Ascending aorta (tissue), 2 donors: ENCODE data around the gene ADGRL3. TPM values are rescaled to one million over a fixed set of nuclear protein-coding genes. Genes with fewer than 3 reads are reported as not detected.

Experiments
- DNase-seq, 2 donors: peaks; one replicate each; pipeline ENCODE4 v3.0.0-alpha.2; 2019; ENCODE audit warnings: low spot score in 2 of 2
- H3K27ac ChIP-seq, 2 donors: fragments of 200-600 bp; sonication (generic); one replicate each; pipeline ENCODE4 v1.5.1; 2016 to 2017; ENCODE audit warnings: mild to moderate bottlenecking in 1 of 2
- H3K27me3 ChIP-seq: fragments of 200-600 bp; sonication (generic); one replicate; pipeline ENCODE4 v1.5.1; 2017
- H3K36me3 ChIP-seq, 2 donors: fragments of 200-600 bp; sonication (generic); one replicate each; pipeline ENCODE4 v1.5.1; 2016
- H3K4me1 ChIP-seq, 2 donors: fragments of 200-600 bp; sonication (generic); one replicate each; pipeline ENCODE4 v1.5.1; 2016 to 2017; ENCODE audit warnings: mild to moderate bottlenecking in 1 of 2
- H3K4me3 ChIP-seq, 2 donors: fragments of 200-600 bp; sonication (generic); one replicate each; pipeline ENCODE4 v1.5.1; 2016 to 2017; ENCODE audit warnings: mild to moderate bottlenecking in 1 of 2
- H3K9me3 ChIP-seq, 2 donors: fragments of 200-600 bp; sonication (generic); one replicate each; pipeline ENCODE4 v1.5.1; 2016
- CTCF ChIP-seq, 3 experiments: fragments of 200-600 bp in 2 of 3; fragments of 450-650 bp in 1 of 3; sonication (generic) in 2 of 3; IDR thresholded peaks; one replicate each; pipeline ENCODE4 v1.5.1; 2016 to 2019; ENCODE audit warnings: antibody characterized with exemption in 3 of 3, mild to moderate bottlenecking in 1 of 3, moderate library complexity in 1 of 3
- intact Hi-C: fragments of 100-400 bp; cut with DNase I; formaldehyde crosslinking; loops from one replicate; pipeline ENCODE4 v1.15.1; 2023
- total RNA-seq: library from RNA; depleted of rRNA; stranded (reverse); fragments of >200 nt; gene quantifications from one replicate; pipeline ENCODE4 v1.1.0, GENCODE V29; 2016

ADGRL3 gene
- total RNA-seq, 1 donor from 2014 or later: 22.2 TPM

- intact Hi-C loops: no loop called here
- no peaks in the 10 kb centered on the region for H3K9me3 ChIP-seq
- no peak overlapping the region for H3K27ac ChIP-seq
- DNase-seq: no peak
- H3K4me1 ChIP-seq: peaks cover 0 to 4% of the 10 kb centered on the region in 2 donors
- no peak for TF ChIP-seq CTCF (IDR thresholded peaks at IDR 0.05)
- no peak overlapping the region for H3K4me3 ChIP-seq
- H3K36me3 ChIP-seq: no peaks in the 10 kb centered on the region
- no peaks in the 10 kb centered on the region for H3K27me3 ChIP-seq
These were observed 240.2 kb downstream of the ADGRL3 start for GRCh38 chr4:61440321-61440720.

- TF ChIP-seq CTCF (IDR thresholded peaks at IDR 0.05): no peak
- H3K27ac ChIP-seq: no peak overlapping the region
- H3K36me3 ChIP-seq: no peaks in the 10 kb centered on the region
- intact Hi-C loops: no loop called here
- H3K9me3 ChIP-seq: no peaks in the 10 kb centered on the region
- no peak overlapping the region for H3K4me3 ChIP-seq
- no peak for DNase-seq
- no peaks in the 10 kb centered on the region for H3K27me3 ChIP-seq
- peaks cover 0 to 5% of the 10 kb centered on the region in 2 donors for H3K4me1 ChIP-seq
These were observed 242.8 kb downstream of the ADGRL3 start for GRCh38 chr4:61442936-61443335.

GRCh38 chr4:61443813-61444510 is 243.8 kb downstream of the ADGRL3 start:
- intact Hi-C loops: no loop called here
- no peak overlapping the region for H3K4me3 ChIP-seq
- H3K9me3 ChIP-seq: no peaks in the 10 kb centered on the region
- no peak overlapping the region for H3K27ac ChIP-seq
- H3K4me1 ChIP-seq: peaks cover 0 to 5% of the 10 kb centered on the region in 2 donors
- TF ChIP-seq CTCF (IDR thresholded peaks at IDR 0.05): no peak
- H3K36me3 ChIP-seq: no peaks in the 10 kb centered on the region
- no peaks in the 10 kb centered on the region for H3K27me3 ChIP-seq
- DNase-seq: no peak

- intact Hi-C loops: no loop called here
- DNase-seq: no peak
- Histone ChIP-seq H3K4me1 (peaks cover 0 to 5% of the 10 kb centered on the region in 2 donors), H3K9me3 (no peaks in the 10 kb centered on the region), H3K27me3 (no peaks in the 10 kb centered on the region), H3K27ac (no peak overlapping the region), H3K36me3 (no peaks in the 10 kb centered on the region), H3K4me3 (no peak overlapping the region)
- TF ChIP-seq CTCF (IDR thresholded peaks at IDR 0.05): no peak
These were observed 245.4 kb downstream of the ADGRL3 start for GRCh38 chr4:61445374-61446063.

- no peak for DNase-seq
- no peaks in the 10 kb centered on the region for H3K9me3 ChIP-seq
- intact Hi-C loops: no loop called here
- no peaks in the 10 kb centered on the region for H3K27me3 ChIP-seq
- H3K4me3 ChIP-seq: no peak overlapping the region
- H3K4me1 ChIP-seq: peaks cover 0 to 5% of the 10 kb centered on the region in 2 donors
- H3K27ac ChIP-seq: no peak overlapping the region
- no peaks in the 10 kb centered on the region for H3K36me3 ChIP-seq
- no peak for TF ChIP-seq CTCF (IDR thresholded peaks at IDR 0.05)
These were observed 246.8 kb downstream of the ADGRL3 start for GRCh38 chr4:61446941-61447340.
